Motor neuron (in vitro differentiated cells): ENCODE data around the gene PLCB1. TPM values are rescaled to one million over a fixed set of nuclear protein-coding genes. Genes with fewer than 3 reads are reported as not detected.
"Not testable (repeated sequence)": the region's sequence is repeated elsewhere in the genome, so short reads cannot be mapped to it uniquely, and the experiment has no call there.

Source experiments
- ATAC-seq, 8 experiments: fragments of 200-7000 bp; cut with Tn5 transposase; replicated peaks in 6 of 8; 2 replicates each; pipeline ENCODE4 v1.8.0; 2021; ENCODE audit warnings: mild to moderate bottlenecking in 8 of 8, moderate library complexity in 8 of 8
- H3K27ac ChIP-seq, 2 donors: fragments of 250-450 bp; sonication (Bioruptor Pico); 2 replicates each; pipeline ENCODE4 v1.9.0; 2021; ENCODE audit warnings: antibody characterized with exemption in 2 of 2, mild to moderate bottlenecking in 2 of 2, moderate library complexity in 1 of 2
- H3K4me1 ChIP-seq, 2 donors: fragments of 250-450 bp; sonication (Bioruptor Pico); replicated peaks in 1 of 2; 2 replicates each; pipeline ENCODE4 v1.6.1; 2021; ENCODE audit warnings: antibody characterized with exemption in 2 of 2, mild to moderate bottlenecking in 2 of 2, moderate library complexity in 1 of 2
- H3K4me3 ChIP-seq, 5 donors: fragments of 250-450 bp; sonication (Bioruptor Pico); 2 replicates each; pipeline ENCODE4 v1.9.0; 2021; ENCODE audit warnings: antibody characterized with exemption in 5 of 5, mild to moderate bottlenecking in 5 of 5, moderate library complexity in 4 of 5
- WGBS, 10 experiments: fragments of 450-650 bp; shearing (Covaris generic); methylation state at CpG; one replicate each; pipeline ENCODE4 v1.0.0; 2022; 5-methylcytosine and 5-hydroxymethylcytosine counted together
- in situ Hi-C, 9 experiments: fragments of 400-800 bp; cut with MboI; loops; one replicate each; pipeline ENCODE4 v1.15.0; 2021; ENCODE audit warnings: low sequenced_read_pairs in 9 of 9, low pct_unique_long_range_greater_than_20kb in 2 of 9; ENCODE audit not compliant: unreplicated experiment in 9 of 9
- total RNA-seq, 8 experiments: library from RNA; unstranded; fragments of 300-600 nt; gene quantifications; 2 replicates each; pipeline versions ENCODE4 v1.2.3 to v1.2.4, GENCODE V29; 2022

The PLCB1 gene
- total RNA-seq, 8 experiments from 2014 or later, result 7.7 to 65.5 (median 36.2) TPM

GRCh38 chr20:8330785-8331695 lies 199.0 kb downstream of the PLCB1 start:
- WGBS, 10 experiments, result 20 to 92% (median 69%) methylated on average over 2 to 3 of the region's 3 CpGs; no CpG with 5 or more reads in 2 of the 10 experiments

GRCh38 chr20:8331740-8332412 lies 199.8 kb downstream of the PLCB1 start:
- H3K4me1 ChIP-seq, result peaks cover 19 to 30% of the 10 kb centered on the region in 2 donors
- no peak overlapping the region for H3K27ac ChIP-seq
- H3K4me3 ChIP-seq, result no peak overlapping the region
- in situ Hi-C loops, result no loop called here
- ATAC-seq, result peak in 7 of 8 experiments; percentile 51 to 79 (median 66)
- WGBS, 10 experiments, result 17 to 93% (median 50%) methylated on average over 1 to 6 of the region's 6 CpGs; no CpG with 5 or more reads in 1 of the 10 experiments

More at GRCh38 chr20:8330785-8331695, 199.0 kb downstream of the PLCB1 start:
- Histone ChIP-seq H3K4me1 (peaks cover 19 to 30% of the 10 kb centered on the region in 2 donors), H3K4me3 (no peak overlapping the region), H3K27ac (peak overlapping the region; percentile 30 to 32)
- in situ Hi-C loops, result no loop called here
- peak in 5 of 8 experiments; percentile 27 to 70 (median 47) for ATAC-seq

- H3K4me3 ChIP-seq, result no peak overlapping the region
- whole genome bisulfite sequencing, 10 experiments, result 75 to 100% (median 91%) methylated on average over 1 to 2 of the region's 2 CpGs; no CpG with 5 or more reads in 2 of the 10 experiments
- H3K4me1 ChIP-seq, result peaks cover 17 to 28% of the 10 kb centered on the region in 2 donors
- in situ Hi-C loops, result no loop called here
- ATAC-seq, result no peak
- no peak overlapping the region for H3K27ac ChIP-seq
Observed at GRCh38 chr20:8334641-8335040, 202.6 kb downstream of the PLCB1 start.

- H3K4me1 ChIP-seq, result peaks cover 13 to 24% of the 10 kb centered on the region in 2 donors
- H3K27ac ChIP-seq, result no peak overlapping the region
- WGBS, 10 experiments, result 33 to 100% (median 94%) methylated on average over 1 of the region's 1 CpG; no CpG with 5 or more reads in 4 of the 10 experiments
- H3K4me3 ChIP-seq, result no peak overlapping the region
- in situ Hi-C loops, result no loop called here
- ATAC-seq, result no peak
Observed at GRCh38 chr20:8335059-8335458, 203.0 kb downstream of the PLCB1 start.

GRCh38 chr20:8335495-8336195 lies 203.6 kb downstream of the PLCB1 start:
- WGBS, 10 experiments, result 49 to 100% (median 90%) methylated on average over 1 to 7 of the region's 7 CpGs
- Histone ChIP-seq H3K27ac (no peak overlapping the region), H3K4me3 (no peak overlapping the region), H3K4me1 (peaks cover 7 to 18% of the 10 kb centered on the region in 2 donors)
- ATAC-seq, result peak in 3 of 8 experiments; percentile 46 to 65 (median 50)
- in situ Hi-C loops, result no loop called here

GRCh38 chr20:8339349-8339748 lies 207.3 kb downstream of the PLCB1 start:
- in situ Hi-C loops, result no loop called here

GRCh38 chr20:8342391-8342790 lies 210.3 kb downstream of the PLCB1 start:
- no peak for ATAC-seq
- Histone ChIP-seq H3K4me3 (no peak overlapping the region), H3K27ac (no peak overlapping the region), H3K4me1 (peaks cover 12 to 18% of the 10 kb centered on the region in 2 donors)
- in situ Hi-C loops, result no loop called here
- 90 to 100% (median 100%) methylated on average over 1 to 3 of the region's 3 CpGs; no CpG with 5 or more reads in 2 of the 10 experiments for WGBS, 10 experiments

More at GRCh38 chr20:8339349-8339748, 207.3 kb downstream of the PLCB1 start:
- Histone ChIP-seq H3K4me1 (peaks cover 0 to under 1% of the 10 kb centered on the region in 2 donors), H3K4me3 (no peak overlapping the region), H3K27ac (no peak overlapping the region)
- 75 to 100% (median 100%) methylated on average over 1 to 3 of the region's 3 CpGs; no CpG with 5 or more reads in 2 of the 10 experiments for WGBS, 10 experiments
- no peak for ATAC-seq

- in situ Hi-C loops, result no loop called here
- peaks cover 12 to 18% of the 10 kb centered on the region in 2 donors for H3K4me1 ChIP-seq
- no peak overlapping the region for H3K4me3 ChIP-seq
- no peak overlapping the region for H3K27ac ChIP-seq
- no peak for ATAC-seq
- 20 to 100% (median 91%) methylated on average over 1 to 3 of the region's 3 CpGs; no CpG with 5 or more reads in 4 of the 10 experiments for WGBS, 10 experiments
Observed at GRCh38 chr20:8344106-8344505, 212.0 kb downstream of the PLCB1 start.

GRCh38 chr20:8344631-8345030 lies 212.6 kb downstream of the PLCB1 start:
- Histone ChIP-seq H3K4me1 (peaks cover 12 to 18% of the 10 kb centered on the region in 2 donors), H3K4me3 (no peak overlapping the region), H3K27ac (no peak overlapping the region)
- in situ Hi-C loops, result no loop called here
- WGBS, 10 experiments, result 0 to 83% (median 49%) methylated on average over 1 to 5 of the region's 5 CpGs
- peak in 2 of 8 experiments; percentile 50 to 51 for ATAC-seq

- Histone ChIP-seq H3K27ac (no peak overlapping the region), H3K4me1 (peaks cover 12 to 18% of the 10 kb centered on the region in 2 donors), H3K4me3 (no peak overlapping the region)
- WGBS, 10 experiments, result 70 to 100% (median 93%) methylated on average over 1 of the region's 1 CpG; no CpG with 5 or more reads in 2 of the 10 experiments
- no peak for ATAC-seq
- in situ Hi-C loops, result no loop called here
Observed at GRCh38 chr20:8346700-8347270, 214.7 kb downstream of the PLCB1 start.

GRCh38 chr20:8350225-8350624 lies 218.2 kb downstream of the PLCB1 start:
- H3K4me1 ChIP-seq, H3K4me3 ChIP-seq, ATAC-seq, in situ Hi-C loops, H3K27ac ChIP-seq: not testable (repeated sequence)
- 60 to 100% (median 88%) methylated on average over 1 to 2 of the region's 2 CpGs; no CpG with 5 or more reads in 4 of the 10 experiments for WGBS, 10 experiments

GRCh38 chr20:8352486-8352885 lies 220.4 kb downstream of the PLCB1 start:
- Histone ChIP-seq H3K4me3 (no peak overlapping the region), H3K27ac (no peak overlapping the region), H3K4me1 (no peaks in the 10 kb centered on the region)
- WGBS, 10 experiments, result 75 to 100% (median 100%) methylated on average over 1 of the region's 1 CpG; no CpG with 5 or more reads in 3 of the 10 experiments
- no peak for ATAC-seq
- in situ Hi-C loops, result no loop called here
